ACC112 (cell line): ENCODE measurements around the gene CLEC7A.

ENCODE experiments used
- H2AFZ ChIP-seq: fragments of 200-600 bp; sonication (generic); one replicate; pipeline ENCODE4 v1.6.0; 2017; ENCODE audit warnings: antibody characterized with exemption, low read length; ENCODE audit not compliant: unreplicated experiment
- H3K27ac ChIP-seq: fragments of 200-600 bp; sonication (generic); 2 replicates; pipeline ENCODE4 v1.5.1; 2014; ENCODE audit warnings: low read depth, mild to moderate bottlenecking, antibody characterized with exemption, low read length, moderate library complexity
- H3K27me3 ChIP-seq: fragments of 200-600 bp; sonication (generic); 2 replicates; pipeline ENCODE4 v1.6.1; 2014; ENCODE audit warnings: mild to moderate bottlenecking, antibody characterized with exemption, low read length, moderate library complexity, mixed read lengths; ENCODE audit not compliant: insufficient read depth
- H3K36me3 ChIP-seq: fragments of 200-600 bp; sonication (generic); 2 replicates; pipeline ENCODE4 v1.6.1; 2016; ENCODE audit warnings: mild to moderate bottlenecking, antibody characterized with exemption, low read length, moderate library complexity, mixed read lengths; ENCODE audit not compliant: insufficient read depth
- H3K4me1 ChIP-seq: fragments of 200-600 bp; sonication (generic); one replicate; pipeline ENCODE4 v1.6.1; 2016; ENCODE audit warnings: low read length, mixed read lengths; ENCODE audit not compliant: insufficient read depth, unreplicated experiment, control insufficient read depth
- H3K4me3 ChIP-seq: fragments of 200-600 bp; sonication (generic); 2 replicates; pipeline ENCODE4 v1.5.1; 2014; ENCODE audit warnings: mild to moderate bottlenecking, low read depth, low read length
- H3K79me2 ChIP-seq: fragments of 200-600 bp; sonication (generic); one replicate; pipeline ENCODE4 v1.6.0; 2016; ENCODE audit warnings: low read length; ENCODE audit not compliant: control insufficient read depth, unreplicated experiment, insufficient read depth

The CLEC7A gene

DNA sequence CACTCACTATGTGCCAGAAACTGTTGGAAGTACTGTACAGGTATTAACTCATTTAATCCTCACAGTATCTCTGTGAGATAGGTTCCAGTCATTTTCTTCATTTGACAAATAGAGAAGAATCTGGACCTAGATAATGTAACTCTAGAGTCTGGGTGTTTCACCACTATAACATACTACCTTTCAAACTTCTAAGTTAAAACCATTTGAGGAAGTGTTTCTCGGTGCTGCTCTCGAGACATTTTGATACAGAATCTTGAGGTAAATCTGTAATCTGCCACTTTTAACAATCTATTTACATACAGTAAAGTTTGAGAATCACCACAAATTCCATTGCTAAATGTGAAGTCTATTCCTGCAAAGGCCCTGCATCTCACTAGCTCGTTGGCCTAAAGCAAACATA, 33.1 kb upstream of the CLEC7A start:
- H3K4me3 ChIP-seq = no peak overlapping the region
- H3K79me2 ChIP-seq = no peaks in the 10 kb centered on the region
- H2AFZ ChIP-seq = no peak overlapping the region
- H3K36me3 ChIP-seq = no peaks in the 10 kb centered on the region
- H3K4me1 ChIP-seq = no peaks in the 10 kb centered on the region
- H3K27me3 ChIP-seq = no peaks in the 10 kb centered on the region
- H3K27ac ChIP-seq = no peak overlapping the region

DNA sequence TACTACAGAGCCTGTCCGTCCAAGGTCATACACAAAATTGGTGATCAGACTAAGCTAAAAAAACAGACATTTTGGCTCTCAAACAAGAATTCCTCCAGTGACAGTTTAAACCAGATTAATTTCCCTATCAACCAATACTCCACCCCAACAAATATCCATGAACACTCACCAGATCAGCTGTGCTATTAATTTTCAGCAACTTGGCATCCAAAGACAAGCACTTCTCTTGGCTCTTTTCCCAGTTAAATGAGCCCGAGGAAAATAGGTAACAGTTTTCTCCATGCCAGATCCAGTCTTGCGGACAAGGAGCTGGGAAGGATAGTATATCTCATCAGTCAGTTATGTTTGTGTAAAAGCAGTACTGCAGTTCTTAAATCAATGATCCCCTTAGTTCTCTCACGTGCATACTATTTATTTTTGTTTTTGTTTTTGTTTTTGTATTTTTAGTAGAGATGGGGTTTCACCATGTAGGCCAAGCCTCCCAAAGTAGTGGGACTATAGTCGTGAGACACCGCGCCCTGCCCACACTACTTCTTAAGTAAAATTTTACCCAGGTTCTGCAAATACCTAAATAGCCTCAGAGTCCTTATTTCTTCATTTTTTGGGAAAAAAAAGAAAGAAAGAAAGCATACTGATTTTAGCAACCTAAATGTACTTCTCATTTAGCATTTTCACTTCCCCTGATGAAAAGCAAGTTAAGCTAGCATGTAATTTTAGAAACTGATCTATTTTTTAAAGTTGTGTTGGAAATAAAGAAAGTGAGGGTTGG, 30.8 kb upstream of the CLEC7A start:
- Histone ChIP-seq H3K4me3 (no peak overlapping the region), H3K27ac (no peak overlapping the region), H3K36me3 (no peaks in the 10 kb centered on the region), H3K27me3 (no peaks in the 10 kb centered on the region), H2AFZ (no peak overlapping the region), H3K79me2 (no peaks in the 10 kb centered on the region), H3K4me1 (no peaks in the 10 kb centered on the region)

DNA sequence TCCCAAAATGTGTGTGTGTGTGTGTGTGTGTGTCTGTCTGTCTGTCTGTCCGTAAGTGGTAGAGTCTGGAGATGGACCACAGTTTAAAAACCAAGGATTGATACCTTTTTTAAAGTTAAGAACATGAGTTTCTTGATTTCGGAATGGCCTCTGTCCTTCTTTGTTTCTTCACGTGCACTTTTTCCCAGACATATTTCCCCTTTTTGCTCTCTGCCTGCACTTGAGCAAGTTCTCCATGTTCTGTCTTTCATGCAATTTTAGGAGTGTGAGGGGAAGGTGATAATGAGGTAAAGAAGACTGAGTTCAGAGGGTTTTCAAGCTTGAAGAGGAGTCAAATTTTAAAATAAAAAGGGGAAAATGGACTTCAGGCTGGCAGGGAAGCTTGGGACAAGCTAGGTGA, 29.3 kb upstream of the CLEC7A start:
- Histone ChIP-seq H3K27ac (no peak overlapping the region), H2AFZ (no peak overlapping the region), H3K27me3 (no peaks in the 10 kb centered on the region)

DNA sequence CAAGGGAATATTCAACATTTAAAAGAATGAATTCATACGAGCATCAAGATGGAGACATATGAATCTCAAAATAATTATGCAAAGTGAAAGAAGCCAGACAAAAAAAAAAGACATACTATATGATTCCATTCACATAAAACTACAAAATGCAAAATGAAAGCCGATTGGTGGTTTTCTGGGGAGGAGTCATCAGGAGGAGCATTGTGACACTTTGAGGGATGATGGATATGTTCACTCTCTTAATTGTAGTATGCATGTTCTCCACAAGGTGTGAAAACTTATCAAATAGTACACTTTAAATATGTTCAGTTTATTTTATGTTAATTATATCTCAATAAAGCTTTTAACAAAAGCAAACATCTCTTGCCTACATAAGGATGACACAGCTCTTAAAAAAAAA, 28.4 kb upstream of the CLEC7A start:
- no peaks in the 10 kb centered on the region for H3K36me3 ChIP-seq
- no peak overlapping the region for H3K27ac ChIP-seq
- no peak overlapping the region for H2AFZ ChIP-seq
- no peaks in the 10 kb centered on the region for H3K27me3 ChIP-seq
- H3K4me1 ChIP-seq = no peaks in the 10 kb centered on the region
- no peaks in the 10 kb centered on the region for H3K79me2 ChIP-seq
- no peak overlapping the region for H3K4me3 ChIP-seq

More for the DNA sequence above, 29.3 kb upstream of the CLEC7A start:
- H3K4me1 ChIP-seq = no peaks in the 10 kb centered on the region
- H3K36me3 ChIP-seq = no peaks in the 10 kb centered on the region
- H3K4me3 ChIP-seq = no peak overlapping the region
- no peaks in the 10 kb centered on the region for H3K79me2 ChIP-seq

- Histone ChIP-seq H2AFZ (no peak overlapping the region), H3K27ac (no peak overlapping the region), H3K4me1 (no peaks in the 10 kb centered on the region), H3K79me2 (no peaks in the 10 kb centered on the region), H3K27me3 (no peaks in the 10 kb centered on the region), H3K4me3 (no peak overlapping the region), H3K36me3 (no peaks in the 10 kb centered on the region)
Observed at GRCh38 chr12:10155966-10156365, 26.0 kb upstream of the CLEC7A start.

DNA sequence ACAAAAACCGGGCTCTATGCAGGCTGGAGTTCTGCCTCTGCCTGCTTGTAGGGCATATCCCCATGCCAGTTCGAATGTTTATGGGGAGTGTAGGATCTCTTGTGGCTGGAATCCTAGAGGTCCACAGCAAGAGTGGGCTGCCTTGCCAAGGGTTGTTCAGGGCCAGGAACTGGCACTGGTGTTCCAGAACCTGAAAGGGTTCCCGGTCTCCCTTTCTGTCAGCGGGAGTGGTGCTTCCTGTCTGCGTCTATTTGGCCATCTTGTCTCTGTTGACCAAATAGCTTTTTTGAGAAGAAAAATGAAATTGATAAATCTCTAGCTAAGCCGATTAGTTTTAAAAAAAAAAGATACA, 24.1 kb upstream of the CLEC7A start:
- Histone ChIP-seq H3K27ac (no peak overlapping the region), H3K4me3 (peak overlapping the region; percentile 75), H2AFZ (peak overlapping the region; percentile 66)

GRCh38 chr12:10153271-10154144, 23.5 kb upstream of the CLEC7A start:
- Histone ChIP-seq H2AFZ (peak overlapping the region; percentile 66), H3K4me1 (no peaks in the 10 kb centered on the region), H3K36me3 (no peaks in the 10 kb centered on the region), H3K4me3 (peak overlapping the region; percentile 75), H3K79me2 (no peaks in the 10 kb centered on the region), H3K27ac (no peak overlapping the region), H3K27me3 (no peaks in the 10 kb centered on the region)

More for the DNA sequence above, 24.1 kb upstream of the CLEC7A start:
- Histone ChIP-seq H3K27me3 (no peaks in the 10 kb centered on the region), H3K79me2 (no peaks in the 10 kb centered on the region), H3K36me3 (no peaks in the 10 kb centered on the region), H3K4me1 (no peaks in the 10 kb centered on the region)

DNA sequence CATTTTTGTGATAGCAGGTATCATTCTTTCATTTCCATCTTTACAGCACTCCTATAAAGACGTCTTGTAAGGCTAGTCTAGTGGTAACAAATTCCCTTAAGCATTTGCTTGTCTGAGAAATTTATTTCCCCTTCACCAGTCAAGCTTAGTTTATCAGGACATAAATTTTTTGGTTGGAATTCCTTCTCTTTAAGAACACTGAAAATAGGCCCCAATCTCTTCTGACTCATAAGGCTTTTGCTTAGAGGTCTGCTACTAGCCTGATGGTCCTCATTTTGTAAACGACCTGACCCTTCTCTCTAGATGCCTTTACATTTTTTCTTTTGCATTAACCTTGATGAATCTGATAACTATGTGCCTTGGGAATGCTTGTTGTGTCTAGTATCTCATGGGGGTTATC, 21.6 kb upstream of the CLEC7A start:
- Histone ChIP-seq H3K79me2 (no peaks in the 10 kb centered on the region), H3K36me3 (no peaks in the 10 kb centered on the region), H2AFZ (no peak overlapping the region), H3K27me3 (no peaks in the 10 kb centered on the region), H3K27ac (no peak overlapping the region), H3K4me1 (no peaks in the 10 kb centered on the region), H3K4me3 (no peak overlapping the region)

- no peaks in the 10 kb centered on the region for H3K79me2 ChIP-seq
- no peak overlapping the region for H3K4me3 ChIP-seq
- H3K36me3 ChIP-seq = no peaks in the 10 kb centered on the region
- no peaks in the 10 kb centered on the region for H3K27me3 ChIP-seq
- H3K27ac ChIP-seq = no peak overlapping the region
- no peak overlapping the region for H2AFZ ChIP-seq
- peaks cover 9% of the 10 kb centered on the region for H3K4me1 ChIP-seq
Observed at GRCh38 chr12:10147714-10148403, 17.9 kb upstream of the CLEC7A start.

DNA sequence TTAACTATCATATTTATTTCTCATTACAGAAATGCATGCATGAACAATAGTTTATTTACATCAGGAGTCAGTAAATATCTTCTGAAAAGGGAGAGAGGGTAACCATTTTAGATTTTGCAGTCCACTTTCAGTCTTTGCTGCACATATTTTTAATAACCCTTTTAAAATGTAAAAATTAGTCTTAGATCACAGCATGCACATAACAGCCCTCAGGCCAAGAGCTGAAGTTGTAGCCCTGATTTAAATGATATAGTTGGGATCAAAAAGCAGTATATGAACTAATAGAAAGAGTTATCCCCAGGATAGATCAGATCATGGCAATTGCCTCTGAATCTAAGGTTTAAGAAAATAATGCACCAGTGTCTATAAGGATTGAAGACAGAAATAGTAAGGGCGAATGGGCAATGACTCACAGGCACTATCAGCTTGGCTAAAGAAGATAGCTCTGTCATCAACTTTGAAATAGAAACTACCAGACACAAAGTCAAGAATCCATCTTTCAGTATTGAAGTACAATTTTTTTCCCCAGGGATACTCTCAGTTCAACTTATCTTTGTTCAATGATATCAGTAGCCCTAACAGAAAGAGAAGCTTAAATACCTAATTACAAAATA, 13.1 kb upstream of the CLEC7A start:
- Histone ChIP-seq H3K4me1 (peaks cover 10% of the 10 kb centered on the region), H3K27me3 (no peaks in the 10 kb centered on the region), H3K4me3 (no peak overlapping the region), H3K27ac (no peak overlapping the region), H3K36me3 (no peaks in the 10 kb centered on the region), H3K79me2 (no peaks in the 10 kb centered on the region), H2AFZ (peak overlapping the region; percentile 21)
